HepG2 (cell line): ENCODE data around the gene HSF4. TPM values are rescaled to one million over a fixed set of nuclear protein-coding genes. Genes with fewer than 3 reads are reported as not detected.

ENCODE experiments used
- ATF7 ChIP-seq, 2 experiments: fragments of 450-650 bp in 1 of 2; sonication (generic) in 1 of 2; formaldehyde crosslinking in 1 of 2; IDR thresholded peaks; 2 replicates each; pipeline versions ENCODE4 v1.4.0 to v1.6.1; 2016 to 2020; ENCODE audit warnings: antibody characterized with exemption in 1 of 2, mild to moderate bottlenecking in 1 of 2, missing genetic modification reagents in 1 of 2
- ETV5 ChIP-seq: IDR thresholded peaks from 2 replicates; pipeline ENCODE4 v1.6.1; 2018; ENCODE audit warnings: missing biosample characterization, missing genetic modification reagents, inconsistent platforms, borderline replicate concordance
- FOXK2 ChIP-seq: fragments of 450-650 bp; IDR thresholded peaks from 2 replicates; pipeline ENCODE4 v1.6.1; 2016
- MAFK ChIP-seq, 2 experiments: IDR thresholded peaks in 1 of 2; conservative IDR thresholded peaks in 1 of 2; 2 replicates each; pipeline ENCODE4 v1.6.1; 2011; ENCODE audit warnings: improper control_type of control experiment in 2 of 2, low read length in 2 of 2
- MZF1 ChIP-seq: sonication (generic); formaldehyde crosslinking; IDR thresholded peaks from 2 replicates; pipeline ENCODE4 v1.8.1; 2023; ENCODE audit warnings: mild to moderate bottlenecking, missing genetic modification reagents, borderline replicate concordance
- NFRKB ChIP-seq: fragments of 450-650 bp; IDR thresholded peaks from 2 replicates; pipeline ENCODE4 v1.6.1; 2017
- NRL ChIP-seq: sonication (generic); formaldehyde crosslinking; IDR thresholded peaks from 2 replicates; pipeline ENCODE4 v1.5.0; 2020; ENCODE audit warnings: missing genetic modification reagents, mild to moderate bottlenecking, moderate library complexity, borderline replicate concordance
- POLR2AphosphoS5 ChIP-seq: IDR thresholded peaks from 2 replicates; pipeline ENCODE4 v1.6.1; 2012; ENCODE audit warnings: low read depth, low read length
- SMARCC2 ChIP-seq: fragments of 450-650 bp; IDR thresholded peaks from 2 replicates; pipeline ENCODE4 v1.6.1; 2017; ENCODE audit warnings: antibody characterized with exemption, mild to moderate bottlenecking
- SOX13 ChIP-seq, 3 experiments: fragments of 450-650 bp in 1 of 3; sonication (generic) in 1 of 3; formaldehyde crosslinking in 1 of 3; IDR thresholded peaks in 2 of 3; conservative IDR thresholded peaks in 1 of 3; 2 replicates each; pipeline versions ENCODE4 v1.5.0 to v1.6.1; 2016 to 2020; ENCODE audit warnings: antibody characterized with exemption in 1 of 3, mild to moderate bottlenecking in 1 of 3, missing compliant biosample characterization in 1 of 3, missing genetic modification reagents in 1 of 3, moderate library complexity in 1 of 3
- TP53 ChIP-seq: sonication (generic); formaldehyde crosslinking; conservative IDR thresholded peaks from 2 replicates; pipeline ENCODE4 v1.4.0; 2020; ENCODE audit warnings: missing genetic modification reagents
- ZBTB20 ChIP-seq: sonication (generic); formaldehyde crosslinking; IDR thresholded peaks from 2 replicates; pipeline ENCODE4 v1.8.1; 2023; ENCODE audit warnings: missing genetic modification reagents, low read depth, mild to moderate bottlenecking, borderline replicate concordance
- ZFP1 ChIP-seq: IDR thresholded peaks from 2 replicates; pipeline ENCODE4 v1.6.1; 2016
- ZFY ChIP-seq: sonication (generic); formaldehyde crosslinking; IDR thresholded peaks from 2 replicates; pipeline ENCODE4 v1.4.0; 2020; ENCODE audit warnings: missing genetic modification reagents
- ZNF367 ChIP-seq: sonication (generic); formaldehyde crosslinking; IDR thresholded peaks from 2 replicates; pipeline ENCODE4 v1.4.0; 2020; ENCODE audit warnings: missing genetic modification reagents, borderline replicate concordance
- ZNF510 ChIP-seq: sonication (generic); formaldehyde crosslinking; IDR thresholded peaks from 2 replicates; pipeline ENCODE4 v1.4.0; 2020; ENCODE audit warnings: low read depth, mild to moderate bottlenecking, missing genetic modification reagents
- ZNF616 ChIP-seq: sonication (generic); formaldehyde crosslinking; IDR thresholded peaks from 2 replicates; pipeline ENCODE4 v1.5.0; 2020; ENCODE audit warnings: low read depth, mild to moderate bottlenecking, missing genetic modification reagents
- ZNF672 ChIP-seq: sonication (generic); formaldehyde crosslinking; IDR thresholded peaks from 2 replicates; pipeline ENCODE4 v1.8.1; 2022; ENCODE audit warnings: missing genetic modification reagents
- ZNF746 ChIP-seq: sonication (generic); formaldehyde crosslinking; IDR thresholded peaks from 2 replicates; pipeline ENCODE4 v1.8.0; 2022; ENCODE audit warnings: mild to moderate bottlenecking, missing genetic modification reagents
- ZNF777 ChIP-seq: sonication (generic); formaldehyde crosslinking; IDR thresholded peaks from 2 replicates; pipeline ENCODE4 v1.4.0; 2020; ENCODE audit warnings: missing genetic modification reagents
- ZNF780A ChIP-seq: sonication (generic); formaldehyde crosslinking; IDR thresholded peaks from 2 replicates; pipeline ENCODE4 v1.8.0; 2022; ENCODE audit warnings: mild to moderate bottlenecking, missing genetic modification reagents, moderate library complexity
- polyA plus RNA-seq, 8 experiments: library from polyadenylated mRNA; depleted of rRNA in 3 of 8; stranded (reverse) in 7 of 8; unstranded in 1 of 8; fragments of >200 nt; fragmentation: Illumina TruSeq in 4 of 8; extraction: Trizol in 4 of 8; gene quantifications; 2 replicates each; pipeline versions ENCODE4 v1.2.1 to v1.2.3, GENCODE V29; 2011 to 2016; ENCODE audit warnings: low read depth in 4 of 8, missing spikeins in 1 of 8, mixed read lengths in 1 of 8; ENCODE audit not compliant: insufficient read depth in 1 of 8
- total RNA-seq, 5 experiments: library from RNA; depleted of rRNA; stranded (reverse); fragments of >200 nt; fragmentation: Illumina TruSeq; extraction: Trizol; gene quantifications; 2 replicates each; pipeline ENCODE4 v1.2.3, GENCODE V29; 2016; ENCODE audit warnings: low read depth in 1 of 5
- TF ChIP-seq, protein P1 (sequence below): sonication (generic); formaldehyde crosslinking; conservative IDR thresholded peaks from 2 replicates; pipeline ENCODE4 v1.8.0; 2022; ENCODE audit warnings: missing genetic modification reagents
- TF ChIP-seq, protein P2 (sequence below): sonication (generic); formaldehyde crosslinking; IDR thresholded peaks from 2 replicates; pipeline ENCODE4 v1.4.0; 2020; ENCODE audit warnings: missing genetic modification reagents
- TF ChIP-seq, protein P3 (sequence below): sonication (generic); formaldehyde crosslinking; IDR thresholded peaks from 2 replicates; pipeline ENCODE4 v1.4.0; 2020; ENCODE audit warnings: missing genetic modification reagents

Gene HSF4
- total and polyA plus RNA-seq, 2 of the 13 experiments (the other 11 are each of a cell fraction or from before 2014, with no cell fraction given): 3.5 to 16.9 TPM

DNA sequence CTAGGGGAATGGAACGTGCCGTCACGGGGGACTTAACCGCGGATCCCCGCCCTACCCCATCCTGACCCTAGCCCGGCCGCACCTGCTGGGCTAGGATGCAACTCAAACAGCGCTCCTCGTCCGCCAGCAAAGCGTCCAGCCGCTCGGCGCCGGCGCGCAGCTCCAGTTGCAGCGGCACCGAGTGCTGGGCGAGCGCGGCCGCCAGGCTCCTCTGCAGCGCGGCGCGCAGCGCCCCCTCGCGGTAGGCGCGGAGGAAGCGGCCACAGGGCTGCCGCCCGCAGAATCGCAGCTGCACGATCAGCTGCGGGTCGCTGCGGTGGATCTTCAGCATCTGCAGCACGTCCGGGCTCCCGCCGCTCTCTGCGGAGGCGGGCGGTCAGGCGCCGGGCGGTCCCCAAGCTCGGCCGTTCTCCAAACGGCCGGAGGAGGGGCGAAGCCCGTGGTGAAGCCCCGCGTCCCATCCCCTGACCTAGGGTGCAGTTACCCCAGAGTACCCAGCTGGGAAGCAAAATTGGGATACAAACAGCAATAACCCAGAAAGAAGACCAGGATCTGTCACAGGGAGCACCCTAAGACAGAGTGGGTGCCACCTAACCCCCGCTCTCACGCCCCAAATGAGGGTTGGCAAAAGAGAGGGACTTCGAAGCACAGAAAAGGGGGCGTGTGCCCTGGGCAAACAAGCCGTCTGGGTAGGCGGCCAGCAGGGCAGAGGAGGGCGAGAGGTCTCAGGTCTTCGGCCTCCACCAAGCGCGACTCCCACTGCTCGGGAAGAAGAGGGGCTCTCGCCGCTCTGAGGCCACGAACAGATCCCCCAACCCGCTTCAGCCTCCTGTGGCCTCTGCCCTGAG, 9.0 kb upstream of the HSF4 start (continued):
- TF ChIP-seq, protein P1, sequence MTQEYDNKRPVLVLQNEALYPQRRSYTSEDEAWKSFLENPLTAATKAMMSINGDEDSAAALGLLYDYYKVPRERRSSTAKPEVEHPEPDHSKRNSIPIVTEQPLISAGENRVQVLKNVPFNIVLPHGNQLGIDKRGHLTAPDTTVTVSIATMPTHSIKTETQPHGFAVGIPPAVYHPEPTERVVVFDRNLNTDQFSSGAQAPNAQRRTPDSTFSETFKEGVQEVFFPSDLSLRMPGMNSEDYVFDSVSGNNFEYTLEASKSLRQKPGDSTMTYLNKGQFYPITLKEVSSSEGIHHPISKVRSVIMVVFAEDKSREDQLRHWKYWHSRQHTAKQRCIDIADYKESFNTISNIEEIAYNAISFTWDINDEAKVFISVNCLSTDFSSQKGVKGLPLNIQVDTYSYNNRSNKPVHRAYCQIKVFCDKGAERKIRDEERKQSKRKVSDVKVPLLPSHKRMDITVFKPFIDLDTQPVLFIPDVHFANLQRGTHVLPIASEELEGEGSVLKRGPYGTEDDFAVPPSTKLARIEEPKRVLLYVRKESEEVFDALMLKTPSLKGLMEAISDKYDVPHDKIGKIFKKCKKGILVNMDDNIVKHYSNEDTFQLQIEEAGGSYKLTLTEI: no peak
- TF ChIP-seq NRL (CRISPR knock-in tag) (no peak), TP53 (CRISPR knock-in tag) (no peak), ZNF510 (CRISPR knock-in tag) (no peak), ZNF367 (CRISPR knock-in tag) (no peak), ETV5 (CRISPR knock-in tag) (peak; percentile 30; the same call in 1 of the 2 replicates), NFRKB (no peak), POLR2AphosphoS5 (no peak), MAFK (conservative IDR thresholded peaks at IDR 0.05 in 1 of 2, IDR thresholded peaks at IDR 0.05 in 1 of 2; ENCODE audit: low read length in 2 of 2) (no peak), MZF1 (CRISPR knock-in tag) (no peak), ZNF616 (CRISPR knock-in tag) (no peak), ZNF746 (CRISPR knock-in tag) (no peak), ZFP1 (CRISPR knock-in tag) (no peak), ZBTB20 (CRISPR knock-in tag) (0 out of 2 replicates have a peak, but pooled peaks have one; percentile 22), SMARCC2 (no peak), SOX13 (IDR thresholded peaks at IDR 0.05) (no peak), SOX13 (CRISPR knock-in tag; conservative IDR thresholded peaks at IDR 0.05 in 1 of 2, IDR thresholded peaks at IDR 0.05 in 1 of 2) (peak in 1 of 2 experiments; percentile 30; a peak in 1 of 4 replicates), ZFY (0 out of 2 replicates have a peak, but pooled peaks have one; percentile 48), ZNF672 (CRISPR knock-in tag) (no peak), ATF7 (IDR thresholded peaks at IDR 0.05) (no peak), ATF7 (CRISPR knock-in tag; IDR thresholded peaks at IDR 0.05) (no peak), ZNF777 (CRISPR knock-in tag) (peak; percentile 60; the same call in 1 of the 2 replicates), ZNF780A (CRISPR knock-in tag) (no peak), FOXK2 (no peak)
- TF ChIP-seq, protein P2, sequence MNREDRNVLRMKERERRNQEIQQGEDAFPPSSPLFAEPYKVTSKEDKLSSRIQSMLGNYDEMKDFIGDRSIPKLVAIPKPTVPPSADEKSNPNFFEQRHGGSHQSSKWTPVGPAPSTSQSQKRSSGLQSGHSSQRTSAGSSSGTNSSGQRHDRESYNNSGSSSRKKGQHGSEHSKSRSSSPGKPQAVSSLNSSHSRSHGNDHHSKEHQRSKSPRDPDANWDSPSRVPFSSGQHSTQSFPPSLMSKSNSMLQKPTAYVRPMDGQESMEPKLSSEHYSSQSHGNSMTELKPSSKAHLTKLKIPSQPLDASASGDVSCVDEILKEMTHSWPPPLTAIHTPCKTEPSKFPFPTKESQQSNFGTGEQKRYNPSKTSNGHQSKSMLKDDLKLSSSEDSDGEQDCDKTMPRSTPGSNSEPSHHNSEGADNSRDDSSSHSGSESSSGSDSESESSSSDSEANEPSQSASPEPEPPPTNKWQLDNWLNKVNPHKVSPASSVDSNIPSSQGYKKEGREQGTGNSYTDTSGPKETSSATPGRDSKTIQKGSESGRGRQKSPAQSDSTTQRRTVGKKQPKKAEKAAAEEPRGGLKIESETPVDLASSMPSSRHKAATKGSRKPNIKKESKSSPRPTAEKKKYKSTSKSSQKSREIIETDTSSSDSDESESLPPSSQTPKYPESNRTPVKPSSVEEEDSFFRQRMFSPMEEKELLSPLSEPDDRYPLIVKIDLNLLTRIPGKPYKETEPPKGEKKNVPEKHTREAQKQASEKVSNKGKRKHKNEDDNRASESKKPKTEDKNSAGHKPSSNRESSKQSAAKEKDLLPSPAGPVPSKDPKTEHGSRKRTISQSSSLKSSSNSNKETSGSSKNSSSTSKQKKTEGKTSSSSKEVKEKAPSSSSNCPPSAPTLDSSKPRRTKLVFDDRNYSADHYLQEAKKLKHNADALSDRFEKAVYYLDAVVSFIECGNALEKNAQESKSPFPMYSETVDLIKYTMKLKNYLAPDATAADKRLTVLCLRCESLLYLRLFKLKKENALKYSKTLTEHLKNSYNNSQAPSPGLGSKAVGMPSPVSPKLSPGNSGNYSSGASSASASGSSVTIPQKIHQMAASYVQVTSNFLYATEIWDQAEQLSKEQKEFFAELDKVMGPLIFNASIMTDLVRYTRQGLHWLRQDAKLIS (CRISPR knock-in tag): no peak
- TF ChIP-seq, protein P3, sequence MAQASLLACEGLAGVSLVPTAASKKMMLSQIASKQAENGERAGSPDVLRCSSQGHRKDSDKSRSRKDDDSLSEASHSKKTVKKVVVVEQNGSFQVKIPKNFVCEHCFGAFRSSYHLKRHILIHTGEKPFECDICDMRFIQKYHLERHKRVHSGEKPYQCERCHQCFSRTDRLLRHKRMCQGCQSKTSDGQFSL (CRISPR knock-in tag): 0 out of 2 replicates have a peak, but pooled peaks have one; percentile 60
